ENCODE data around the gene NAGA.

Gene NAGA

DNA sequence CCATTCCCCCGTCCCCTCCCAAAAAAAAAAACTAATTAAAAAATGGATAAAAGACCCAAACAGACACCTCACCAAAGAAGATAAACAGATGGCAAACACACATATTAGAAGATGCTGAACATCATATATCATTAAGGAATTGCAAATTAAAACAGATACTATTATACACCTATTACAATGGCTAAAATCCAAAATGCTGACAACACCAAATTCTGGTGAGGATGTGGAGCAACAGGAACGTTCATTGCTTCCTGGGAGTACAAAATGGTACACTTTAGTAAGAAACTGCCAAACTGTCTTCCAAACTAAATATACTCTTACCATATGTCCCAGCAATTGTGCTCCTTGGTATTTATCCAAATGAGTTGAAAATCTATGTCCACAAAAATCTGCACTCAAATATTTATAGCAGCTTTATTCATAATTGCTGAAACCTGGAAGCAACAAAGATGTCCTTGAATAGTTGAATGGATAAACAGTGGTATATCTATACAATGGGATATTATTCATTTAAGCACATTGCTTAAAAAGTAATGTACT is 19.9 kb downstream of the NAGA start:
- no peak for DNase-seq (ENCODE audit: low read depth in 2 of 2)

DNA sequence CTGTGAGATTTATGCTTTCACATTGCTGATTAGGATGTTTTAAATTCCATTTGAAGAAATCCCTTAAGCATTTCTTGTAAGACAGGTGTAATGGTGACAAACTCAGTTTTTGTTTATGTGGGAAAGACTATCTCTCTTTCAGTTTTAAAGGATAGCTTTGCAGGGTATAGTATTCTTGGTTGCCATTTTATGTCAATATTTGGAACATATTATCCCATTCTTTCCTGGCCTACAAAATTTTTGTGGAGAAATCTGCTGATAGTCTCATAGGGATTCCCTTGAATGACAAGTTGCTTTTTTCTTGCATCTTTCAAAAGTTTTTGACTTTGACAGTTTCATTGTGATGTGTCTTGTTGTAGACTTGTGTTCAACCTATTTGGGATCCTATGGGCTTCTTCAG is 28.8 kb downstream of the NAGA start:
- DNase-seq (ENCODE audit: low read depth in 2 of 2): no peak

DNA sequence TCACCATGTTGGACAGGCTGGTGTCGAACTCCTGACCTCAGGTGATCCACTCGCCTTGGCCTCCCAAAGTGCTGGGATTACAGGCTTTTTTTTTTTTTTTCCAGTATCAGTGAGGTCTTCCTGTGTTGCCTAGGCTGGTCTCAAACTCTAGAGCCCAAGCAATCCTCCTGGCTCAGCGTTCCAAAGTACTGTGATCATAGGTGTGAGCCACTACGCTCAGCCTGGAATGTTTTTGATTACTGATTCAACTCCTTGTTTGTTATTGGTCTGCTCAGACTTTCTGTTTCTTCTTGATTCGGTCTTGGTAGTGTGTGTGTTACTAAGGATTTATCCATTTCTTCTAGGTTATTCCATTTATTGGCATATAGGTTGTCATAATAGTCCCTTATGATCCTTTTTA is 31.3 kb downstream of the NAGA start:
- no peak for DNase-seq (ENCODE audit: low read depth in 2 of 2)

DNA sequence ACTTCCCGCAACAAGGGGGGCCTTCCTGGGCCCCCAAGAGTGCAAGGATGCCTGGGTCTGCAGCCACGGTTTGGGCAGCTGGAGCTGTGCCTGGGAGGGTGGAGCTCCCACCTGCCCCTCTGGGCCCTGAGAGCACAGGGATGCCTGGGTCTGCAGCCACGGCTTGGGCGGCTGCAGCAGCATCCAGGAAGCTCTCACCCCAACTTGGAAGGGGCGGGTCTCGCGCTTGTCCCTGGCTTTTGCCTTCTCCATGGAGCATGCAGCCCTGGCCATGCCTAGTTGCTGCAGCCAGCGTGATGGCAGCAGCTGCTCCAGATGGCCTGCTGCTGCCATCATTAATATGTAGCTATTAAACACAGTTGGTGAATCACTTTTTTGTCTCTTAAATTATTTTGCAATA is 35.4 kb downstream of the NAGA start:
- DNase-seq (ENCODE audit: low read depth in 2 of 2): no peak

DNA sequence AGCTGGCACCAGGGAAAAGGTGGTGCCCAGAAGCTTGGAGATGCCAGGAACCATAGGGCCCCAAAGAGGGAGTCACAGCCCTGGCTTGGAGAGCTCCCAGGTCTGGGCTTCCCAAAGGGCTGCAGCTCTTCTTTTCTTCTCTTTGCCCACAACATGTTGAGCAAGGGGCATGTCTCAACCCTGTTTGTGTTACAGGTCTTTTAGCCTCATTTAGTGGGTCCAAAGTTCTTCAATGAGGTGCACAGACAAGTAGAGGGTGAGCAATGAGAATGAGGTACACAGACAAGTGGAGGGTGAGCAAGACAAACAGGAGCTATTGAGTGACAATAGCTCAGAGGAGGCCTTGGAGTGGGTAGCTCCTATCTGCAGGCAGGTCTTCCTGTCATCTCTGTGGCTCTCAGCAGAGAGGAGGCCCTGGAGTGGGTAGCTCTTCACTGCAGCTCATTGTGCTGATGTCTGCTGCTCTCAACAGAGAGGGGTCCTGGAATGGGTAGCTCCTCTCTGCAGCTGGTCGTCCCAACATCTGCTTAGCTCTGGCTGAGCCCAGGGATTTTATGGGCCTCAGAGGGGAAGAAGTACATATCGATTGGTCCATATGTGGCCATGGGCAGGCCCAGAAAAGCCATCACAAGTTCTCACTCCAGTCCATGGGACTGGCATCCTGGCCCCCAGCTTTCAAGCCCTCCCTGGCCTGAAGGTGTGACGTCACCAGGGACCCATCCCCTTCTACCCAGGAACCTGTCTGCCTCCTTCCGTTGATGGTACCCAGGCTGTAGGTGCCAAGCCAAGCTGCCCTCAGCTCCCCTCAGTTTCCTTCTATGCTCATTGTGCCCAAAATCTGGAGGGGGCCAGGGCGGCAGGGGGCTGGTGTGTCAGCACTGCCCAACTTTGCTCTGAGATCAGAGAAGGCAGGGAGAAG is 37.1 kb downstream of the NAGA start:
- no peak for DNase-seq (ENCODE audit: low read depth in 2 of 2)

DNA sequence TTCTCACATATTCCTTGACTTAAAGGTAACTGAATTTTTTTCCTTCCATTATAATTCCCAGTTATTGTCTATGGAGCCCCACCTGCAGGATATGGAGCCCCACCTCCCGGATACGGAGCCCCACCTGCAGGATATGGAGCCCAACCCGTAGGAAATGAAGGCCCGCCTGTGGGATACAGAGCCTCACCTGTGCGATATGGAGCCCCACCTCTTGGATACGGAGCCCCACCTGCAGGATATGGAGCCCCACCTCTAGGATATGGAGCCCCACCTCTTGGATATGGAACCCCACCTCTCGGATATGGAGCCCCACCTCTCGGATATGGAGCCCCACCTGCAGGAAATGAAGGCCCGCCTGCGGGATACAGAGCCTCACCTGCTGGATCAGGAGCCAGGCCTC is 43.9 kb downstream of the NAGA start:
- no peak for DNase-seq (ENCODE audit: low read depth in 2 of 2)

DNA sequence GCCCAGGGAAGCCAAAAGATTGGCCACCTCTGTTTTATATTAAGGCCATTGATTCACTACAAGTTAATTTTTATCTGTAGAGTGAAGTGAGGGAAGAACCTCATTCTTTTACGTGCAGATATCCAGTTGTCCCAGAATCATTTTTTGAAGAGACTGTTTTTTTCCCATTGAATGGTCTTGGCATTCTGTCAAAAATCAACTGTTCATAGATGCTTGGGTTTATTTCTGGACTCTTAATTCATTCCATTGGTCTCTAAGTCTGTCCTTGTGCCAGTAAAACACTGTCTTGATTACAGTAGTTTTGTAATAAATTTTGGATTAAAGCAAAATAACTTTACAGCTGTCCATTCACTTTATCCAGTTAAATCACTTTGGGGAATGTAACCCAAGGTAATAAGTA is 45.2 kb downstream of the NAGA start:
- no peak for DNase-seq (ENCODE audit: low read depth in 2 of 2)

DNA sequence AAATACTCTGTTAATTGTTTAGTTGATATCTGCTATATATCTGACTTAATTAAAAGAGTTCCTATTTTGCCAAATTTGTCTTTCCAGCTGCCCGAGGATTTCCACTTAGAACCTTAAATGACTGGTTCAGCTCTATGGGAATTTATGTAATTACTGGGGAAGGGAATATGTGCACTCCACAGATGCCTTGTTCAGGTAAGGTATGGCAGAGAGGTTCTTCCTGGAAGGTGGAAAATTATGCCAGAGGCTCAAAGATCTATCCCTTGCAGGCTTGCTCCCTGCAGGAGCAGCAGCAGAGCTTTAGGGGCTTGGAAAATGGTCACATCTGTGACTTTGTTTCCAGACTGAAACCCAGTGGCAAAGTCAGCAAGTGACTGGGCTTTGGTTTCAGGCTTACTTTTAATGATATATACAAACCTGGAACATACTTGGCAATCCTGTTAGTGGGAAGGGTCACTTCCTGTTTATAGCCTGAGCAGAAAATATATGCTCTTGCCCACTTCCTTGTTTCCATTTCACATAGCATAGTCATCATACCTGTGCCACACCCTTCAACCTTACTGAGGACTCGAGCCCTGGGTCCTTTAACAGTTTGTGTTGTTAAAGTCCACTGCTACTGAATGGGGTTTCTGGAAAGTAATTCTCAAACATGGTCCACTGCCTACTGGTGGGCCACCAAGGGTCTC is 48.3 kb downstream of the NAGA start:
- DNase-seq (ENCODE audit: low read depth in 2 of 2): no peak

DNA sequence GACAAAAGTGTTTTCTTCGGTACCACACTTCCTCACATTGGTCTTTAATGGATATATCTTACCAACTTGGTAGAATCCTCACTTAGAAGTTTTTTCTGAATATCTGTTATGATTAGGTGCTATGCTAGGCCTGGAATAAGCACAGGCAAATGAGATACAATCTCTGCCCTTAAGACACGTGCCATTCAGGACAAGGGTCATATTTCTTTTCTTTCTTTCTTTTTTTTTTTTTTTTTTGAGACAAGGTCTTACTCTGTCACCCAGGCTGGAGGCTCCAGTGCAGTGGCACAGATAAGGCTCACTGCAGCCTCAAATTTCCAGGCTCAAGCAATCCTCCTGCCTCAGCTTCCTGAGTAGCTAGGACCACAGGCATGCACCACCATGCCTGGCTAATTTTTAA is 49.0 kb downstream of the NAGA start:
- DNase-seq (ENCODE audit: low read depth in 2 of 2): no peak

DNA sequence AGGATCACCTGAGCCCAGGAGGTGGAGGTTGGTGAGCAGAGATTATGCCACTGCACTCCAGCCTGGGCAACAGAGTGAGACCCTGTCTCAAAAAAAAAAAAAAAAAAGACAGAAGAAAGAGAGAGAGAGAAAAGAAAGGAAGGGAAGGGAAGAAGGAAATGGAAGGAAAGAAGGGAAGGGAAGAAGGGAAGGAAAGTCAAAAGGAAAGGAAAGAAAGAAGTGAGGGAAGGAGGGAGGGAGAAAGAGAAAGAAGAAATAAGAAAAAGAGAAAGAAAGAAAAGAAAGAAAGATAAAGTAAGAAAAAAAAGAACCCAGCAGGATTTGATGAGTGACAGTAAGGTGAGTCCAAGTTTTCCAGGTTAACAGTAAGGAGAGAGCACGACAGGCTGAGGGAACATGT is 52.4 kb downstream of the NAGA start:
- DNase-seq (ENCODE audit: low read depth in 2 of 2): no peak

DNA sequence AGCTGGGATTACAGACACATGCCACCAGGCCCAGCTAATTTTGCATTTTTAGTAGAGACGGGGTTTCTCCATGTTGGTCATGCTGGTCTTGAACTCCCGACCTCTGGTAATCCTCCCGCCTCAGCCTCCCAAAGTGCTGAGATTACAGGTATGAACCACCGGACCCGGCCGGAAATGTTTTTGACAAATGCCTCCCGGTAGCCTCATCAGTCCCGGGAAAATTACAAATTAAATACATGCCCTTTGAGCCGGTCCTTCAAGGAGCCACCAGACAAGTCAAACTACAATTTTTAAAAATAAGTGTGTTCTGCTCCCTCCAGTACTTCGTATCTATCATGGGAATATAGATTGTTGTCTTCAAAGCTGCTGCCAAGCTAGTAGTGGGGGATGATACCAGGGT is 54.5 kb downstream of the NAGA start:
- no peak for DNase-seq (ENCODE audit: low read depth in 2 of 2)

DNA sequence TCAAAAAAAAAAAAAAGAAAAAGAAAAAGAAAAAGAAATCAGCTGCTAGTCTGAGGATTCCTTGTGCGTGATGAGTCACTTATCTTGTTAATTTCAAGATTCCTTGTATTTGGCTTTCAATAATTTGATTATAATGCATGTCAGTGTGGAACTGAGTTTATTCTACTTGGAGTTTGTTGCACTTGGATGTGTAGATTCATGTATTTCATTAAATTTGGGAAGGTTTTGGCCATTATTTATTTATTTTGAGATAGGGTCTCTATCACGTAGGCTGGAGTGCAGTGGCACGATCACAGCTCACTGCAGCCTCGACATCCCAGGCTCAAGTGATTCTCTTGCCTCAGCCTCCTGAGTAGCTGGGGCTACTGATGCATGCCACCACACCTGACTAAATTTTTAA is 57.2 kb downstream of the NAGA start:
- no peak for DNase-seq (ENCODE audit: low read depth in 2 of 2)

DNA sequence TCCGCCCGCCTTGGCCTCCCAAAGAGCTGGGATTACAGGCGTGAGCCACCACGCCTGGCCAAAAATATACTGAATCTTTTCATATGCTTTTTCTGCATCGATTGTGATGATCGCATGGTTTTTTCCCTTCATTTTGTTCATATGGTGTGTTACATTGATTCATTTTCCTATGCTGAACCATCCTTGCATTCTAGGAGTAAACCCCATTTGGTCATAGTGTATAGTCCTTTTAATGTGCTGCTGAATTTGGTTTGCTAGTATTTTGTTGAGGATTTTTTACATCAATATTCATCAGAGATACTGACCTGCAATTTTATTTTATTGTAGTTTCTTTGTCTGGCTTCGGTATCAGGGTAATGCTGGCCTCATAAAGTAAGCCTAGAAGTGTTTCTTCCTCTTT is 59.8 kb downstream of the NAGA start:
- DNase-seq (ENCODE audit: low read depth in 2 of 2): no peak
